CD4-positive, alpha-beta T cell treated with Interferon gamma for 1 hour (primary cell): ENCODE results near the gene NOS1.

ENCODE experiments used
- DNase-seq: peaks from one replicate; pipeline ENCODE4 v3.0.0-alpha.2; 2020

NOS1 gene

DNA sequence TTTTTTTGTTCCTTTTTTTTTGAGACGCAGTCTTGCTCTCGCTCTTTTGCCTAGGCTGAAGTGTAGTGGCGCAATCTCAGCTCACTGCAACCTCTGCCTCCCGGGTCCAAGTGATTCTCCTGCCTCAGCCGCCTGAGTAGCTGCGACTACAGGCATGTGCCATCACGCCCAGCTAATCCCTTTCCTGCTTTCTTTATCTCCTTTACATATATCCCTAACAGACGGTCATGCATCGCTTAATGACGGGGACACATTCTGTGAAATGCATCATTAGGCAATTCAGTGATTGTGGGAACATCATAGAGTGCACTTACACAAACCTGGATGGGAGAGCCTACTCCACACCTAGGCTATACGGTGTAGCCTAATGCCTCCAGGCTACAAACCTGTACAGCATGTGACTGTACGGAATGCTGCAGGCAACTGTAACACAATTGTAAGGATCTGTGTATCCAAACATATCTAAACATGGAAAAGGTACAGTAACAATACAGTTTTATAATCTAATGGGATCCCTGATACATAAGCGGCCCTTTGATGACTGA is 32.8 kb downstream of the NOS1 start:
- no peak for DNase-seq

DNA sequence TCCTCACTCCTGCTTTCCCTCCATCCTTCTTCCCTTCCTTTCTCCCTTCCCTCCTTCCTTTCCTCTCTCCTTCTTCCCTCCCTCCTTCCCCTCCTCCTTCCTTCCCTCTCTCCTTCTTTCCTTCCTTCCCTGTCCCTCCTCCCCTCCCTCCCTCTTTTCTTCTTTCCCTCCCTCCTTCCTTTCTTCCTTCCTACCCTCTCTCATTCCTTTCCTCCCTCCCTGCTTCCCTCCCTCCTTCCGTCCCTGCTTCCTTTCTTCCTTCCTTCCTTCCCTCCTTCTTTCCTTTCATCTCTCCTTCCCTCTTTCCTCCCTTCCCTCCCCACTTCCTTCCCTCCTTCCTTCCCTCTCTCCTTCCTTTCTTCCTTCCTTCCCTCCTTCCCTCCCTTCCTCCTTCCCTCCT is 39.0 kb downstream of the NOS1 start:
- no peak for DNase-seq

GRCh38 chr12:117321572-117321971 is 39.9 kb downstream of the NOS1 start:
- no peak for DNase-seq

- no peak for DNase-seq
Measured at GRCh38 chr12:117318591-117318990, 42.8 kb downstream of the NOS1 start.

DNA sequence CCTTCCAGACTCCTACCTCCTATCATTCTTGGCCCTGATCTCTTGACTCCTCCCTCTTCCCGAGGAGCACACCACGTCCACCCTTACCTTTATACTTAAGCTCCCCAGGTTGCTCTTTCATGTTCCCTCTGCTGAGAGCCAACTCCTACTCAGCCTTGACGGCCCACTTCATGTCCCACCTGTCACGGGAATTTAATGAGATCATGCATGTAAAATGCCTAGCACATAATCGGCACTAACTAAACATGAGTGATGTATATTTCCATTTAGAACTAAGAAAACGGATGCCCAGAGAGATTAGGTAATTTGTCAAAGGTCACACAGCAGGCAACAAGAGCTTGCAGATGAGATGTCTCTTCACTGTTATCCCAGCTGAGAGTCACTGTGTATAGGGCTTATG is 45.1 kb downstream of the NOS1 start:
- DNase-seq = no peak

DNA sequence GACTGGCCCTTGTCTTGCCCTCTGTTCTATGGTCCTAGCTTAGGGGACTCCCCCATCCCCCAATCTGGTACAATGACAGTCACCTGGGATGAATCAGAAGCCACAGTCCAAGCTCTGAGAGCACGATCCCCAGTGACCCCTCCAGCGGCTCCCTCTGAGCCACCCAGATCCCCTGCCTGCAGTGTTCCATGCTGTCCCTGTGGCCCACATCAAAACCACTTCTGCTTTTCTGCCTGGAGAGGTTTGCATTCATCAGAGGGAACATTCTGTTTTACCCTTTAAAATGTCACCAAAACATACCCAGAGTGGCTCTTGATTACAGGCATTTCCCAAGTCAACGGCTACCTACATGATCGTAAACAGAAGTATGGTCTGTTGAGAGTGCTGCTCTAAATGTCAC is 47.5 kb downstream of the NOS1 start:
- DNase-seq = no peak

DNA sequence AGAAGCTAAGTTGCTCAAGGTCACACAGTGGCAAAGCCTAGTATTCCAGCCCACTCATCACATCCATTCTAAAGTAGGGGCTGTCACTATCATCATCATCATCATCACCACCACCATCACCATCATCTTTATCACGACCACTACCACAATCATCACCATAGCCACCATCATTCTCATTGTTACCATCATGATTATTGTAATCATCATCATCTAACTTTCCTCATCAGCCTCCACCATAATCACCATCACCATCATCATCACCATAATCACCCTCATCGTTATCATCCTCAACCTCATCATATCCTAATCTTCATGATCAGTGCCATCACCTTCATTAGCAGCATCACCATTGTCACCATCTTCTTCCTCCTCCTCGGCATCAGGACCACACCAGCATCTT is 48.7 kb downstream of the NOS1 start:
- no peak for DNase-seq

DNA sequence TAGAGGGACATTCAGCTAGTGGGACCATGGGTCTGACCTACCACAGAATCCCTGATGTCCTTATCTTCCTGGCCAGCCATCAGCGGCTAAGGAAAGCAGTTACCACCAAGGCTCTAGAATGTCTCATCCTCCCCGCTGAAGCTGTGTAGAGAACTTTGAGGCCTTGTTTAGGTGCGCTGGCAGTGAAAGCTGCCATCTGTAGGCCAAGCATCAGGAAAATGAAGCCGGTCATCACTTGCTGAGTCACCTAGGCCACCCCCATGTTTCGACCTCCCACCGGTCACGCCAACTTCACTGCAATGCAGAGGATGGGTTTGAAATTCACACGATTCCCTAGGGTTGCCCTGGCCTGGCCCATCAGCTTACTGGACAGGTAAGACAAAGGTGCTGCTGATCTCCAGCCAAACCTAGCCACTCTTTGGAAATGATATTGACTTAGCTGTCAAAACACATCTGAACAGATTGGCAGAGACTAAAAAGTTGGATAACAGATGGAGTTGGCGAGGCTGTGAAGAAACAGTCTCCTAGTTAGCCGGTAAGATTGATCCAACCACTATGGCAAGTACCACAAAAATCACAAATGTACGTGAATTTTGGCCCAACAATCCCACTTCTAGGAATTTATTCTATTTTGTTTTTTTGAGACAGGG is 52.0 kb downstream of the NOS1 start:
- no peak for DNase-seq

DNA sequence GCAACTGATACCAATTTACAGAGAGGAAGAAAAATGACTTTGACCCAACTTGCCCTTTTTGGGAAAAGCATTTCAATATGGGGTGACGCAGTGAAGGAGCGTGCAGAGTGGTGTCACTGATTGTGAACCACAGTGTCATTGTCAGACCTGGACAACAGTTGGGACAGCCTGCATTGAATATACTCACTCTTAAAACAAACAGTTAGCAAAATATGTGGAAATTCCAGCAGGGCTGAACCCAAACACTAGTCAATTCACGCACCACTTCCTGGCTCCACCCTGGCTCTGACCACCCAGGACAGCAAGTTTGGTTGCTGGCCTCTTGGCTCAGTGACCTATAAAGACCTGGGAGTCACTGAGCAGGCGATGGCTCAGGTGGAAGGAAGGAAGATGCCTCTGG is 61.3 kb downstream of the NOS1 start:
- DNase-seq = no peak

DNA sequence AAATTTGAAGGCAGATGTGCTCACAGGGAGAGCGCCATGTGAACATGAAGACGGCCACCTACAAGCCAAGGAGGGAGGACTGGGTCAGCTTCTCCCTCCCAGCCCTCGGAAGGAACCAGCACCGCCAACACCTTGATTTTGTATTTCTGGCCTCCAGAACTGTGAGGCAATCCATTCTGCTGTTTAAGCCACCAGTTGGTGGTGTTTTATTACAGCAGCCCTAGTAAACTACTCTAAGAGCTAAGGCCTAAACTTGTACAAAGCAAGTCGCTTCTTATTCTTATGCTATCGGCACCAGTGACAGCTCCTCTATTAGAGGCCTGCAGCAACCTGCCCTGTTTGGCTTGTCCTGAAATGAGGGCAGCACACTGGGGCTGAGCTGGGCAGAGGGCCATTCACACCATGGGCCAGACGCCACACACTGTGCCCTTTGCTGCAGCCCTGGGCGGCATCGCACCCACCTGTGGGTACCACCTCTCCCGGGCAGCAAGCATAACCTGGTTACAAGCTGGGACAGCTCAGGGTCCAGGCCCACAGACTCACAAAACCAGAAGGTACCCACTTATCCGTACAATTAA is 62.7 kb downstream of the NOS1 start:
- DNase-seq = no peak

GRCh38 chr12:117298191-117298590 is 63.2 kb downstream of the NOS1 start:
- DNase-seq = no peak

- no peak for DNase-seq
Measured at GRCh38 chr12:117294189-117294603, 67.2 kb downstream of the NOS1 start.

DNA sequence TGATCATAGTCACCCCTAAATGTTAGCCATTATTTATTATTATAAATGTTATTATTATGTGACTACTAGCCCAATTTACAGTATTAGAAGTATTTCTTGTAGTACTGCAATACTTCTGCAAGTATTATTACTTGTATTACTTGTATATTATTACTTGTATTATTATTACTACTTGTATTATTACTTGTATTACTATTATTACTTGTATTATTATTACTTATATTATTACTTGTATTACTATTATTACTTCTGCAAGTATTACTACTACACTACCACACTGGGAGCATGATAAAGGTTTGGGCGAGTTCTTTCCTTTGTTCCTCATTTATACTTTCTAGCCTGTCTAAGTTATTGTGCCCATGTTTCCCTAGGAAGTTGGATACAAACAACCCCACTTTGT is 67.9 kb downstream of the NOS1 start:
- DNase-seq = no peak

- no peak for DNase-seq
Measured at GRCh38 chr12:117292688-117293087, 68.7 kb downstream of the NOS1 start.

DNA sequence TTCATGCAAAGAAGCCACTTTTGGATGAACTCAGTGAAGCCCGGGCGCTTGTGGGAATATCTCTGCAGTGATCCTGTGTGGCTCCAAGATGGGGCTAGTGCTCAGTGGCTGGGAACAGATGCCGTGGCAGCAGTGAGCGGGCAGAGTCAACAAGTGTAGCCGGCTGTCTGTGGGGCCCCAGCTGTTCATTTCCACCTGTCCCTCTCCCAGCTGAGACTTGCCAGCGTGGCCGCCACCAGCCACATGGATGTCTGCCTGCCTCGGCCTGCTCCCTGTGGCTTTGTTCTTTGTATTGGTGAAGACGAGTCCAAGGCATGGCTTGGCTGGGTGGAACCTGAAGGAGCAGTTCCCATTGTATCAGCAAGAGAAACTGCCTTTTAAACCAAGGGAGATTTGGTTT is 77.3 kb downstream of the NOS1 start:
- no peak for DNase-seq

GRCh38 chr12:117282490-117282889 is 78.9 kb downstream of the NOS1 start:
- DNase-seq = no peak

GRCh38 chr12:117280019-117280680 is 81.3 kb downstream of the NOS1 start:
- no peak for DNase-seq

DNA sequence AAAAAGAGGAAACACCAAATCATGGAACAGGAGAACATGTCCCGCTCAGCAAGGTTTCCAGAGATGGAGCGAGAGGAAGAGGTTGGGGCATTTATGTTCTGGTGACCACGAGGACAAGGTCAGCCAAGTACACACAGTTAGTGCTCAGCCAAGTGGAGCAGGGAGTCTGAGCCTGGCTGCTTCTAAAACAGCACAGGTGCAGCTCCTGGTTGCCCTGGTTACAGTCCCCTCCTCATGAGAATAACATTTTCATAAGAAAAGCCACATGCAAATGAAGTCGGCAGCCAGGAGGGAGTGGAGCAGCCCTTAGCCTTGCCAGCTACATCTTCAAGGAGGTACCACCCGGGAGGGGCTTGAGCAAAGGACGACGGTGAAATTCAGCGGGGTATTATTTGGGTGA is 81.8 kb downstream of the NOS1 start:
- DNase-seq = no peak

DNA sequence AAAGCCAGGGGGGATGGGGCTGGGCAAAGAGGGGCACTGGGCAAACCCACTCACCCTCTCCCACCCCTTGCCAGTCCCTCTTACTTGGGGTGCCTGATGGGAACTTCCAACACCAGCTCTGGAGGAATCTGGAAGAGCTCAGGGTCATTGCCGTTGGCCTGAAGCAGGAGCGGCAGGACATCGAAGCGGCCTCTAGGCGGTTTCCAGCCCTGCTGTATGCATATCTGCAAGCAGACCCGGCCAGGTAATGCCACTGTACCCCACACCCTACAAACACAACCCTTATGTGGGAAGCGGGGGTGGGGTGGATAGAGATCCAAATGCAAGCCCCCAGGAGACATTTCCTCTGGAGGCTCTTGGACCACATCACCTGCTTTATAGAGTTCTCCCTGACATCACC is 83.6 kb downstream of the NOS1 start:
- no peak for DNase-seq

DNA sequence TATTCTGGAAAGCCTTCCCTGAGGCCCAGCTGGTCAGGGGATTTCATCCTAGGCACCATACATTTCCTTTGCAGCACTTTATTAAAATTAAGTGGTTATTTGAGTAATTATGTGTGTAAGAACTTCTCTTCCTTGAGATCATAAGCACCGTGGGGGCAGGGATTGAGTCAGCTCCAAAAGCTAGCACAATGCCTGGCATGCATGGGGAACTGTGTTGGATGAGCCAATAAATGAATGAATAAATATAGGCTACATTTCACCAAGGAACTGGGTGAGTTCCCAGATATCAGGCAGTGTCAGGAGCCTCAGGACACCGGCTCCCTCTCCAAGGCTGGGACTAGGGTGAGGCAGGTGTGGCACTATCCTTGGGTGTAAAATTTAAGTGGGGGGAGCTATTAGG is 88.3 kb downstream of the NOS1 start:
- DNase-seq = no peak

DNA sequence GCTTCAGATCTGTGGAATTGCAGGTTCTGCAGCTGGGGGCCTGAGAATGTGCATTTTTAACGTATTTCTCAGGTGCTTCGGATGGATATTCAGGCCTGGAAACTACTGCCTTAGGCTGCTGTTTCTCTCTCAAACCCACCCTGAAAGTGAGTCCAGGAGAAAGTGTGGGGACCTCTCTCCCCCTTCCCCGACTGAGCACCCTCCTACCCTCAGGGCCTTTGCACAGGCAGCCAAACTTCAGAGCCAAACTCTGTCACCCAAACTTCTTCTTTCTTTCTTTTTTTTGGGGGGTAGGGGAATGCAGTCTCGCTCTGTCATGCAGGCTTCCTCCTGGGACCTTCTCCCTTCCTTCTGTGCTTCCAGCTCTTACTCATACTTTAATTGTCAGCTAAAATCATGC is 88.7 kb downstream of the NOS1 start:
- DNase-seq = no peak

DNA sequence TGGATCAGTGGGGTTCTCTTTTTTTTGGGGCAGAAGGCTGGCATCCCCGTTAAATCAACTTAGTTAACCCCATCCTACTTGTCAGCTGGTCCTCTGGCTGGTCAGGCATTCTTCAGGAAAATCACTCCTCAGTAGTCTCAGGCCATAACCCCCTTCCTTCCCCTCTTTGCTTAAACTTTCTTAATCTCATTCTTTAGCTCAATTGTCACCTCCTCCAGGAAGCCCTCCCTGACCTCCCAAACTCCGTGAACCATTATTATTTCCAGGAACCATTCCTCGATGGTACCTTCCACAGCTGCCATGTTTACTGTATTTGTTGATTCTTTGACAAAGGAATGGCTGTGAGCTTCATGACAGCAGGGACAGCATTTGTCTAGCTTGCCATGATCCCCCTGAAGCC is 98.7 kb downstream of the NOS1 start:
- no peak for DNase-seq

DNA sequence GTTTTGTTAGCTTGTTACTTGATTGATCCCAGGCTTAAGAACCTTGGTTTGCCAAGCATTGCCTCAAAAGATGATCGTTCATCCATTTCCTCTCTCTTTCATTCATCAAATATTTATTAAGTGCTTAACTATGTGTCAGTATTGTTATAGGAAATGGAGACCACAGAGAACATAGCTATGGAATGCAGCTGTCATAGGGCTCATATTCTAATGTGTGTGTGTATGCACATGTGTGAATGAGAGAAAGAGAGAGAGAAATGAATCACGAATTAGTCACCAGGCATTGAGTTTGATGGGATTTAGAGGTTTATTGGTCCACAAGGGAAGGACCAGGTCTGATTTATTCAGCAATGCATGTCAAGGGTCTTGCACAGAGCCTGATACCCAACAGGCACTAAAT is 100.2 kb downstream of the NOS1 start:
- no peak for DNase-seq

DNA sequence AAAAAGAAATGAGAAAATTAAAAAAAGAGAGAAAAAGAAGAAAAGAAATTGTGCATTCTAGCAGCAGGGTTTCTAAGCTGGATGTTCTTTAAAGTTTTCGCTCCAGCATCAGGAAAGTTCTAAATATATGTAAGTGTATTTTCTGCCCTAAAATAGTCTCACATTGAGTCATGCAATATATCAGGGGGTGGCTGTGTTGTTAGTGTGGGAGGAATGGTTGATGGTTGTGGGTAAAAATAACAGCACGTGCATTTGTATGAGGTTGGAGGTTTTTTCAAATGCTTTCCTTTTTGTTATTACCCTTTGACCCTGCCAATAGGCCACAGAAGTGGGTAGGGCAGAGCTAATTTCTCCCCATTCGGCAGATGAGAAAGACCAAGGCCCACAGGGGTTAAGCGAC is 106.0 kb downstream of the NOS1 start:
- DNase-seq = no peak

DNA sequence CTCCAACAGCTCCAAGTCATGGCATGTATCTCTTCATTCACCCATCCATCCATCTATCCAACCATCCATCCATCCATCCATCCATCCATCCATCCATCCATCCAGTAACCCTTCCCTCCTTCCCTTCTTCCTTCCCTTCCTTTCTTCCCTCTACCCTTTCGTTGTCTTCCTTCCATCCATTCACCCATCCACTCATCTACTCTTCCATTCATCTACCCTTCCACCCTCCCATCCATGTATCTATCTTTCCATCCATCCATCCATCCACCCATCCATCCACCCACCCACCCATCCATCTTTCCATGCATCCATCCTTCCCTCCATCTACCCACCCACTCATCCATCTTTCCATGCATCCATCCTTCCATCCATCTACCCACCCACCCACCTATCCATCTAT is 117.9 kb downstream of the NOS1 start:
- no peak for DNase-seq
